Measurements from ENCODE around the gene KYAT1. TPM values are rescaled to one million over a fixed set of nuclear protein-coding genes. Genes with fewer than 3 reads are reported as not detected.

The KYAT1 gene
- total and polyA plus RNA-seq, 2 of the 8 experiments (the other 6 are each of a cell fraction or from before 2014, with no cell fraction given), result 30.4 to 42.2 TPM

GRCh38 chr9:128882677-128883603 is 1.2 kb upstream of the KYAT1 start:
- peaks cover 6% of the 10 kb centered on the region for H3K23me2 ChIP-seq (ENCODE audit: low read depth, low read length)
- 0 out of 2 replicates have a peak overlapping the region, but pooled peaks have one; percentile 19 for H4K8ac ChIP-seq (ENCODE audit: extremely low read depth, insufficient read depth, low read length)
- peak overlapping the region; percentile 95 to 96 for H3K4me2 ChIP-seq (ENCODE audit: insufficient read depth in 1 of 2, low read depth in 2 of 2, low read length in 2 of 2)
- no peak overlapping the region for H2BK120ac ChIP-seq (replicated peaks; ENCODE audit: low read depth, low read length)
- no peak overlapping the region for H3K4ac ChIP-seq (replicated peaks; ENCODE audit: insufficient read length, low read depth, low read length)
- H3K4me3 ChIP-seq (ENCODE audit: extremely low read depth in 1 of 4, insufficient read depth in 2 of 4, low read depth in 3 of 4, low read length in 4 of 4), result peak overlapping the region; percentile 82 to 99 (median 96)
- no peak overlapping the region for H4K91ac ChIP-seq (replicated peaks; ENCODE audit: insufficient read length, low read length)
- ChIA-PET CTCF (ENCODE audit: partially characterized antibody) (interaction anchor here (0.9 to 12.6 kb wide), 6 partner anchors 8 to 150 kb away, joined by 3 to 133 read pairs (median 4); no protein-coding TSS in a partner anchor), POLR2A (ENCODE audit: partially characterized antibody) (interaction anchor here (0.8 to 3.5 kb wide), 9 partner anchors 9 to 55 kb away, joined by 3 to 18 read pairs (median 4); partner anchors contain the start of gene PHYHD1)
- H3K9ac ChIP-seq (replicated peaks in 1 of 4; ENCODE audit: extremely low read depth in 1 of 4, low read depth in 3 of 4, low read length in 3 of 4), result peak overlapping the region; percentile 51 to 87 (median 78)
- H2AFZ ChIP-seq (ENCODE audit: low read length), result no peak overlapping the region
- H3K18ac ChIP-seq (ENCODE audit: extremely low read depth, low read length), result no peak overlapping the region; the same call in none of the 2 replicates
- no peak overlapping the region for H3K14ac ChIP-seq (ENCODE audit: insufficient read length)
- peaks cover 25 to 80% of the 10 kb centered on the region in 2 experiments for H3K79me2 ChIP-seq (ENCODE audit: control insufficient read depth in 1 of 2, insufficient read depth in 2 of 2, low read length in 2 of 2)
- H3K56ac ChIP-seq (replicated peaks; ENCODE audit: insufficient read length, low read depth, low read length), result no peak overlapping the region
- peaks cover 3 to 13% (median 9%) of the 10 kb centered on the region in 4 experiments for H3K36me3 ChIP-seq (ENCODE audit: control insufficient read depth in 2 of 4, insufficient read depth in 4 of 4, low read length in 3 of 4)
- 0 out of 2 replicates have a peak overlapping the region, but pooled peaks have one; percentile 18 for H2BK12ac ChIP-seq (ENCODE audit: low read depth, low read length)
- peaks cover 2 to 13% of the 10 kb centered on the region in 2 experiments for H4K20me1 ChIP-seq (replicated peaks in 1 of 2; ENCODE audit: control insufficient read depth in 1 of 2, insufficient read depth in 2 of 2, low read length in 2 of 2)
- 11% methylated on average over 19 of the region's 19 CpGs; no CpG with 5 or more reads in 1 of the 2 experiments for WGBS, 2 experiments (ENCODE audit: extremely low coverage in 1 of 2, insufficient coverage in 1 of 2, insufficient read length in 1 of 2, insufficient replicate concordance in 2 of 2, low coverage in 1 of 2, low lambda C conversion rate in 2 of 2, missing lambda C conversion rate in 1 of 2)
- peaks cover 25% of the 10 kb centered on the region for H3K79me1 ChIP-seq (ENCODE audit: low read depth, low read length)
- peaks cover 3 to 20% (median 9%) of the 10 kb centered on the region in 4 experiments for H3K4me1 ChIP-seq (replicated peaks in 1 of 4; ENCODE audit: control insufficient read depth in 3 of 4, insufficient read depth in 4 of 4, low read length in 3 of 4)
- H3K27ac ChIP-seq (ENCODE audit: low read depth, low read length), result peak overlapping the region; percentile 84
- H4K5ac ChIP-seq (ENCODE audit: insufficient read length, low read depth, low read length), result no peak overlapping the region
- H2BK20ac ChIP-seq (ENCODE audit: low read length), result no peak overlapping the region
- no peaks in the 10 kb centered on the region for H3K9me3 ChIP-seq (ENCODE audit: insufficient read depth in 2 of 2, low read depth in 1 of 2, low read length in 1 of 2)
- H2BK5ac ChIP-seq (ENCODE audit: low read depth, low read length), result peak overlapping the region; percentile 58; the same call in 1 of the 2 replicates
- no peak overlapping the region for H3K23ac ChIP-seq (ENCODE audit: insufficient read length)
- no peak for DNase-seq (ENCODE audit: low read depth in 1 of 2, low spot score in 2 of 2)
- no peaks in the 10 kb centered on the region for H3K27me3 ChIP-seq (replicated peaks in 1 of 4; ENCODE audit: control insufficient read depth in 3 of 4, extremely low read depth in 1 of 4, insufficient read depth in 3 of 4, low read length in 3 of 4)
- no peak for FAIRE-seq
- H2BK15ac ChIP-seq (ENCODE audit: low read length), result no peak overlapping the region
- H2AK5ac ChIP-seq (ENCODE audit: low read depth, low read length), result peak overlapping the region; percentile 8; the same call in 1 of the 2 replicates
- TF ChIP-seq BACH1 (IDR thresholded peaks at IDR 0.05; ENCODE audit: low read length) (no peak), SIX5 (IDR thresholded peaks at IDR 0.05; ENCODE audit: low read depth, low read length) (no peak), KDM1A (IDR thresholded peaks at IDR 0.05; ENCODE audit: borderline replicate concordance, low read length) (no peak), GABPA (IDR thresholded peaks at IDR 0.05; ENCODE audit: borderline replicate concordance, insufficient read depth, low read length) (no peak), ASH2L (IDR thresholded peaks at IDR 0.05; ENCODE audit: low read length) (no peak), CREB1 (IDR thresholded peaks at IDR 0.05) (no peak), SRF (IDR thresholded peaks at IDR 0.05; ENCODE audit: low read depth, low read length) (0 out of 2 replicates have a peak, but pooled peaks have one; percentile 29), RNF2 (IDR thresholded peaks at IDR 0.05; ENCODE audit: borderline replicate concordance, low read depth, low read length, missing control alignments, poor library complexity, severe bottlenecking) (no peak), BCL11A (IDR thresholded peaks at IDR 0.05; ENCODE audit: low read depth in 2 of 2, low read length in 2 of 2) (no peak), SAP30 (IDR thresholded peaks at IDR 0.05; ENCODE audit: insufficient read depth, insufficient replicate concordance, low read length) (peak; percentile 54)

Data from H1 (cell line).